SK-N-SH treated with all-trans-retinoic acid at 6 μM for 48 hours (cell line): ENCODE data around the gene DTNB.

Experiments
- ATAC-seq: fragments of 200-7000 bp; cut with Tn5 transposase; 3 replicates; pipeline ENCODE4 v1.9.1; 2020; ENCODE audit warnings: mild to moderate bottlenecking, moderate library complexity
- ARNTL ChIP-seq: fragments of 450-650 bp; formaldehyde crosslinking; IDR thresholded peaks from 2 replicates; pipeline ENCODE4 v1.5.0; 2020; ENCODE audit warnings: low read depth, mild to moderate bottlenecking, moderate library complexity, borderline replicate concordance
- BACH2 ChIP-seq: fragments of 250-450 bp; sonication (Bioruptor Pico); IDR thresholded peaks from 2 replicates; pipeline ENCODE4 v1.9.0; 2021; ENCODE audit warnings: mild to moderate bottlenecking, borderline replicate concordance
- CSDC2 ChIP-seq: fragments of 250-450 bp; sonication (Bioruptor Pico); IDR thresholded peaks from 2 replicates; pipeline ENCODE4 v1.5.0; 2020; ENCODE audit warnings: mild to moderate bottlenecking, moderate library complexity
- ESRRG ChIP-seq: fragments of 250-450 bp; sonication (Bioruptor Pico); IDR thresholded peaks from 2 replicates; pipeline ENCODE4 v1.6.1; 2021; ENCODE audit warnings: mild to moderate bottlenecking
- GLIS3 ChIP-seq: fragments of 250-450 bp; sonication (Bioruptor Pico); IDR thresholded peaks from 2 replicates; pipeline ENCODE4 v1.5.0; 2020; ENCODE audit warnings: mild to moderate bottlenecking, moderate library complexity
- ISL1 ChIP-seq: fragments of 250-450 bp; sonication (Bioruptor Pico); IDR thresholded peaks from 2 replicates; pipeline ENCODE4 v2.1.2; 2022; ENCODE audit warnings: mild to moderate bottlenecking, moderate library complexity
- OSR1 ChIP-seq: fragments of 250-450 bp; sonication (Bioruptor Pico); IDR thresholded peaks from 2 replicates; pipeline ENCODE4 v1.8.0; 2022; ENCODE audit warnings: moderate library complexity, mild to moderate bottlenecking, inconsistent platforms
- PPARA ChIP-seq: fragments of 250-450 bp; sonication (Bioruptor Pico); IDR thresholded peaks from 2 replicates; pipeline ENCODE4 v1.5.0; 2020; ENCODE audit warnings: mild to moderate bottlenecking, borderline replicate concordance
- RARB ChIP-seq: fragments of 250-450 bp; sonication (Bioruptor Pico); IDR thresholded peaks from 2 replicates; pipeline ENCODE4 v1.8.0; 2021; ENCODE audit warnings: mild to moderate bottlenecking, moderate library complexity
- SNAI2 ChIP-seq: fragments of 250-450 bp; sonication (Bioruptor Pico); IDR thresholded peaks from 2 replicates; pipeline ENCODE4 v1.5.0; 2020; ENCODE audit warnings: mild to moderate bottlenecking, moderate library complexity
- TCF4 ChIP-seq: fragments of 250-450 bp; sonication (Bioruptor Pico); IDR thresholded peaks from 2 replicates; pipeline ENCODE4 v1.8.0; 2021; ENCODE audit warnings: mild to moderate bottlenecking, moderate library complexity, borderline replicate concordance
- ZC3H10 ChIP-seq: fragments of 250-450 bp; sonication (Bioruptor Pico); IDR thresholded peaks from 2 replicates; pipeline ENCODE4 v1.5.1; 2021; ENCODE audit warnings: mild to moderate bottlenecking, moderate library complexity
- ZFP30 ChIP-seq: fragments of 450-650 bp; formaldehyde crosslinking; IDR thresholded peaks from 2 replicates; pipeline ENCODE4 v1.5.0; 2022; ENCODE audit warnings: mild to moderate bottlenecking, moderate library complexity
- ZNF565 ChIP-seq: fragments of 450-650 bp; formaldehyde crosslinking; conservative IDR thresholded peaks from 2 replicates; pipeline ENCODE4 v1.5.0; 2020; ENCODE audit warnings: low read depth, mild to moderate bottlenecking, moderate library complexity
- ZNF70 ChIP-seq: fragments of 450-650 bp; formaldehyde crosslinking; IDR thresholded peaks from 2 replicates; pipeline ENCODE4 v1.5.0; 2020; ENCODE audit warnings: mild to moderate bottlenecking, moderate library complexity
- ZNF8 ChIP-seq: fragments of 450-650 bp; formaldehyde crosslinking; IDR thresholded peaks from 2 replicates; pipeline ENCODE4 v1.5.0; 2020; ENCODE audit warnings: mild to moderate bottlenecking, moderate library complexity
- TF ChIP-seq, protein P1 (sequence below): fragments of 250-450 bp; sonication (Bioruptor Pico); IDR thresholded peaks from 2 replicates; pipeline ENCODE4 v1.8.0; 2020; ENCODE audit warnings: mild to moderate bottlenecking, moderate library complexity, borderline replicate concordance
- TF ChIP-seq, protein P2 (sequence below): fragments of 250-450 bp; sonication (Bioruptor Pico); IDR thresholded peaks from 2 replicates; pipeline ENCODE4 v1.5.1; 2021; ENCODE audit warnings: mild to moderate bottlenecking, moderate library complexity
- TF ChIP-seq, protein P3 (sequence below): fragments of 250-450 bp; sonication (Bioruptor Pico); IDR thresholded peaks from 2 replicates; pipeline ENCODE4 v1.8.0; 2021; ENCODE audit warnings: low read depth, mild to moderate bottlenecking, moderate library complexity, borderline replicate concordance
- TF ChIP-seq, protein P4 (sequence below): fragments of 250-450 bp; sonication (Bioruptor Pico); IDR thresholded peaks from 2 replicates; pipeline ENCODE4 v1.5.0; 2020; ENCODE audit warnings: mild to moderate bottlenecking, moderate library complexity
- TF ChIP-seq, protein P5 (sequence below): fragments of 250-450 bp; sonication (Bioruptor Pico); IDR thresholded peaks from 2 replicates; pipeline ENCODE4 v1.5.1; 2020; ENCODE audit warnings: low read depth, mild to moderate bottlenecking, moderate library complexity

The DTNB gene

DNA sequence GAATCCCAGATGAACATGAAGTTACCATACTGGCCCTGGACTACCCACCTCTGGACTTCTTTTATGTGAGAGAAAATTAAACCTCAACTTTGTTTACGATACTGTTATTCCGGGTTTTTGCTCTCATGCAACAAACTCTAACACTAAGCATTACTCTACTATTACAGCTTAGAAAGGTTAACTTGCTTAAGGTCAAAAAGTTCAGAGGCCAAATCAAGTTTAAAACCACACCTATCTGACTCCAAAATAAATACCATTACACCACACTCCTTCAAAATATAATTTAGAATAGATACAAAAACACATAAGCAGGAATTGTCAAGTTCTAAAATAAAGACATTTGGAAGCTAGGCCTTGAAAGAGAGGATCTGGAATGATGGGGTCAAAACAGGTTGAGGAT is 75.0 kb downstream of the DTNB start (continued):
- TF ChIP-seq, protein P1, sequence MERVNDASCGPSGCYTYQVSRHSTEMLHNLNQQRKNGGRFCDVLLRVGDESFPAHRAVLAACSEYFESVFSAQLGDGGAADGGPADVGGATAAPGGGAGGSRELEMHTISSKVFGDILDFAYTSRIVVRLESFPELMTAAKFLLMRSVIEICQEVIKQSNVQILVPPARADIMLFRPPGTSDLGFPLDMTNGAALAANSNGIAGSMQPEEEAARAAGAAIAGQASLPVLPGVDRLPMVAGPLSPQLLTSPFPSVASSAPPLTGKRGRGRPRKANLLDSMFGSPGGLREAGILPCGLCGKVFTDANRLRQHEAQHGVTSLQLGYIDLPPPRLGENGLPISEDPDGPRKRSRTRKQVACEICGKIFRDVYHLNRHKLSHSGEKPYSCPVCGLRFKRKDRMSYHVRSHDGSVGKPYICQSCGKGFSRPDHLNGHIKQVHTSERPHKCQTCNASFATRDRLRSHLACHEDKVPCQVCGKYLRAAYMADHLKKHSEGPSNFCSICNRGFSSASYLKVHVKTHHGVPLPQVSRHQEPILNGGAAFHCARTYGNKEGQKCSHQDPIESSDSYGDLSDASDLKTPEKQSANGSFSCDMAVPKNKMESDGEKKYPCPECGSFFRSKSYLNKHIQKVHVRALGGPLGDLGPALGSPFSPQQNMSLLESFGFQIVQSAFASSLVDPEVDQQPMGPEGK (CRISPR knock-in tag) = no peak
- no peak for TF ChIP-seq CSDC2
- no peak for TF ChIP-seq ESRRG (CRISPR knock-in tag)
- no peak for TF ChIP-seq RARB (CRISPR knock-in tag)
- TF ChIP-seq, protein P2, sequence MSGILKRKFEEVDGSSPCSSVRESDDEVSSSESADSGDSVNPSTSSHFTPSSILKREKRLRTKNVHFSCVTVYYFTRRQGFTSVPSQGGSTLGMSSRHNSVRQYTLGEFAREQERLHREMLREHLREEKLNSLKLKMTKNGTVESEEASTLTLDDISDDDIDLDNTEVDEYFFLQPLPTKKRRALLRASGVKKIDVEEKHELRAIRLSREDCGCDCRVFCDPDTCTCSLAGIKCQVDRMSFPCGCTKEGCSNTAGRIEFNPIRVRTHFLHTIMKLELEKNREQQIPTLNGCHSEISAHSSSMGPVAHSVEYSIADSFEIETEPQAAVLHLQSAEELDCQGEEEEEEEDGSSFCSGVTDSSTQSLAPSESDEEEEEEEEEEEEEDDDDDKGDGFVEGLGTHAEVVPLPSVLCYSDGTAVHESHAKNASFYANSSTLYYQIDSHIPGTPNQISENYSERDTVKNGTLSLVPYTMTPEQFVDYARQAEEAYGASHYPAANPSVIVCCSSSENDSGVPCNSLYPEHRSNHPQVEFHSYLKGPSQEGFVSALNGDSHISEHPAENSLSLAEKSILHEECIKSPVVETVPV (CRISPR knock-in tag) = no peak
- TF ChIP-seq GLIS3 = no peak
- TF ChIP-seq, all 23 proteins: peak for 0

DNA sequence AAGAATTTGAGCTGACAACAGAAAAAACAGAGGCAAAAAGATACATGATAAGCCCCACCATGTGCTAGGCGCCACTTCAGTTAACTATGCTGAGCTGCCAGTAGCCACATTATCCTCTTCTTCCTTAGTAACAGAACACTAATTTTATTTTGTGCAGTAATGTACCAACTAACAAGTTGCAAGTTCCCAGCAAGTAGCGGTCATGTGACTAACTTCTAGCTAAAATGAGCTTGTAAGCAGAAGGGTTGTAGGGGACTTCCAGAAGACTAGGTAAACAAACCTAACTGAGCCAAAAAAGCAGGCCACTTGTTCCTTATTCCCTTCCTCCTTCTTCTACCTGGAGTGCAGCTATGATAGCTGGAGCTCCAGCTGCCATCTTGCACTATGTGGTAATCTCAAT is 75.5 kb downstream of the DTNB start:
- ATAC-seq = no peak
- TF ChIP-seq ZNF70 (CRISPR knock-in tag) (no peak), RARB (CRISPR knock-in tag) (no peak), CSDC2 (no peak), TCF4 (CRISPR knock-in tag) (no peak), BACH2 (CRISPR knock-in tag) (no peak), OSR1 (no peak), ZNF565 (CRISPR knock-in tag) (no peak), GLIS3 (no peak), SNAI2 (CRISPR knock-in tag) (no peak), ISL1 (CRISPR knock-in tag) (no peak), ARNTL (CRISPR knock-in tag) (no peak), ZNF8 (CRISPR knock-in tag) (no peak), ZC3H10 (CRISPR knock-in tag) (no peak)
- TF ChIP-seq, protein P3, sequence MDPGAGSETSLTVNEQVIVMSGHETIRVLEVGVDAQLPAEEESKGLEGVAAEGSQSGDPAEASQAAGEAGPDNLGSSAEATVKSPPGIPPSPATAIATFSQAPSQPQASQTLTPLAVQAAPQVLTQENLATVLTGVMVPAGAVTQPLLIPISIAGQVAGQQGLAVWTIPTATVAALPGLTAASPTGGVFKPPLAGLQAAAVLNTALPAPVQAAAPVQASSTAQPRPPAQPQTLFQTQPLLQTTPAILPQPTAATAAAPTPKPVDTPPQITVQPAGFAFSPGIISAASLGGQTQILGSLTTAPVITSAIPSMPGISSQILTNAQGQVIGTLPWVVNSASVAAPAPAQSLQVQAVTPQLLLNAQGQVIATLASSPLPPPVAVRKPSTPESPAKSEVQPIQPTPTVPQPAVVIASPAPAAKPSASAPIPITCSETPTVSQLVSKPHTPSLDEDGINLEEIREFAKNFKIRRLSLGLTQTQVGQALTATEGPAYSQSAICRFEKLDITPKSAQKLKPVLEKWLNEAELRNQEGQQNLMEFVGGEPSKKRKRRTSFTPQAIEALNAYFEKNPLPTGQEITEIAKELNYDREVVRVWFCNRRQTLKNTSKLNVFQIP = no peak
- TF ChIP-seq, protein P4, sequence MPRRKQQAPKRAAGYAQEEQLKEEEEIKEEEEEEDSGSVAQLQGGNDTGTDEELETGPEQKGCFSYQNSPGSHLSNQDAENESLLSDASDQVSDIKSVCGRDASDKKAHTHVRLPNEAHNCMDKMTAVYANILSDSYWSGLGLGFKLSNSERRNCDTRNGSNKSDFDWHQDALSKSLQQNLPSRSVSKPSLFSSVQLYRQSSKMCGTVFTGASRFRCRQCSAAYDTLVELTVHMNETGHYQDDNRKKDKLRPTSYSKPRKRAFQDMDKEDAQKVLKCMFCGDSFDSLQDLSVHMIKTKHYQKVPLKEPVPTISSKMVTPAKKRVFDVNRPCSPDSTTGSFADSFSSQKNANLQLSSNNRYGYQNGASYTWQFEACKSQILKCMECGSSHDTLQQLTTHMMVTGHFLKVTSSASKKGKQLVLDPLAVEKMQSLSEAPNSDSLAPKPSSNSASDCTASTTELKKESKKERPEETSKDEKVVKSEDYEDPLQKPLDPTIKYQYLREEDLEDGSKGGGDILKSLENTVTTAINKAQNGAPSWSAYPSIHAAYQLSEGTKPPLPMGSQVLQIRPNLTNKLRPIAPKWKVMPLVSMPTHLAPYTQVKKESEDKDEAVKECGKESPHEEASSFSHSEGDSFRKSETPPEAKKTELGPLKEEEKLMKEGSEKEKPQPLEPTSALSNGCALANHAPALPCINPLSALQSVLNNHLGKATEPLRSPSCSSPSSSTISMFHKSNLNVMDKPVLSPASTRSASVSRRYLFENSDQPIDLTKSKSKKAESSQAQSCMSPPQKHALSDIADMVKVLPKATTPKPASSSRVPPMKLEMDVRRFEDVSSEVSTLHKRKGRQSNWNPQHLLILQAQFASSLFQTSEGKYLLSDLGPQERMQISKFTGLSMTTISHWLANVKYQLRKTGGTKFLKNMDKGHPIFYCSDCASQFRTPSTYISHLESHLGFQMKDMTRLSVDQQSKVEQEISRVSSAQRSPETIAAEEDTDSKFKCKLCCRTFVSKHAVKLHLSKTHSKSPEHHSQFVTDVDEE = no peak

DNA sequence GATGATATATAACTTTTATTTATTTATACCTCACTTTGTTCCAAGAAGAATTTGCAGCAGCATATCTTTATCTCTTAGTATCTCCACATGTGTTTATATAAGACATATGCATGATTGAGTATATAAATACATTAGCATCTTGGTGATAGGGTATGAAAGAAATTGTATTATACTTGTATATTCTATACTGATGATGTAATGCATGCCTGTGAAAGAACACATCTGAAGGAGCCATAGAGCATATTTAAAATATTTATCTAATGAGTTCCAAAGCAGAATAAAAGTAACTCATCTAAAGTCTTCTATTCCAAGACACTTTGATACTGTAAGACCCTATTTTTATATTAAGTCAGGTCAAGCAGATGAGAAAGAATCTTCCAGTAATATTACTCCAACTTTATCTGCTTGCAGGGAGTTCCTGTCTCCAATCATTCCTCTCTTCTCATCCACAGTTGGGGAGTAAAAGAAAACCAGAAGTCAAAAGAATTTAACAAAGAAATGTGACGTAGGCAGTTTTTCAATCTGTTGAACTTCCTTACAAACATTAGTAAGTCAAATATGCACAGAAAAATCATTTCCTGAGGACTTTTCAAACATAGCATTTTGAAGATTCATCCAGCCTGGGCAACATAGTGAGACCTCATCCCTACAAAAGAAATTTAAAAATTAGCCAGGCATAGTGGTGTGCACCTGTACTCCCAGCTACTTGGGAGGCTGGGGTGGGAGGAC is 76.7 kb downstream of the DTNB start:
- ATAC-seq = peak; percentile 40; the same call in 1 of the 3 replicates
- peak; percentile 27 for TF ChIP-seq ISL1 (CRISPR knock-in tag)
- TF ChIP-seq, protein P5, sequence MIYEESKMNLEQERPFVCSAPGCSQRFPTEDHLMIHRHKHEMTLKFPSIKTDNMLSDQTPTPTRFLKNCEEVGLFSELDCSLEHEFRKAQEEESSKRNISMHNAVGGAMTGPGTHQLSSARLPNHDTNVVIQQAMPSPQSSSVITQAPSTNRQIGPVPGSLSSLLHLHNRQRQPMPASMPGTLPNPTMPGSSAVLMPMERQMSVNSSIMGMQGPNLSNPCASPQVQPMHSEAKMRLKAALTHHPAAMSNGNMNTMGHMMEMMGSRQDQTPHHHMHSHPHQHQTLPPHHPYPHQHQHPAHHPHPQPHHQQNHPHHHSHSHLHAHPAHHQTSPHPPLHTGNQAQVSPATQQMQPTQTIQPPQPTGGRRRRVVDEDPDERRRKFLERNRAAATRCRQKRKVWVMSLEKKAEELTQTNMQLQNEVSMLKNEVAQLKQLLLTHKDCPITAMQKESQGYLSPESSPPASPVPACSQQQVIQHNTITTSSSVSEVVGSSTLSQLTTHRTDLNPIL (CRISPR knock-in tag) = no peak

DNA sequence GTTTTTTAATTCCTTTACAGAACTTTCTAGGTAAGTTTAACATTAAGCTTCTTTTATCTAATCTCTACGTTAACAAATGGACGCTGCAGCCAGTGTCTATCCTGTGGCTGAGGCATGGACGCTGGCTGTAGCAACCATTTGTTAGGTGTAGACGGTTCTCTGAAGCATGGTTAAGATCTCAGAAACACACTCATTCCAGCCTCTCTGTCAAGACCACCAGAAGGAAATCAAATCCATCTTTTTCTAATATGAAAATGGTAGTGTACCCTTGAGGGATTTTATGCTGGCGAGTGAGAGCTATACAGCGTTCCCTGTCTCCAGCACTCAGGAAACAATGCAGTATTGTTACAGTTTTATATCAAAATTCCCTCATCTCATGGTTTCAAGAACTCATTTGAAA is 78.0 kb downstream of the DTNB start:
- no peak for ATAC-seq
- TF ChIP-seq ZNF8 (CRISPR knock-in tag) (no peak), ZFP30 (no peak), PPARA (CRISPR knock-in tag) (no peak), BACH2 (CRISPR knock-in tag) (no peak), ARNTL (CRISPR knock-in tag) (no peak)
